ENCODE measurements around the gene GUCA1C.

GUCA1C gene

DNA sequence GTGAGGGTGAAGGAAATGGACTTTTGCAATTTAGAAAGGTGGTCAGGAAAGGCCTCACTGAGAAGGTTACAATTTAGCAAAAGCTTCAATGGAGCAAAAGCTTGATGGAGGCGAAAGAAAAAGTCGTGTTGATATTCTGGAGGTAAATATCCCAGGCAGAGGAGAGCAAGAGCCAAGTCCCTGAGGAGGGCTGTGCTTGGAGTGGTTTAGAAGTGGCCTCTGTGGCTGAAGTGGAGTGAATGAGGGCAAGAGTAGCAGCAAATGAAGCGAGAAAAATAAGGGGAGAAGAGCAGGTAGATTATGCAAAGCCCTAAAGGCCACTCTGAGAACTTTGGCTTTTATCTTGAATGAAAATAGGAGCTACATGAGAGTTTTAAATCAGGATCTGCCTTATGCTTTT, 54.1 kb downstream of the GUCA1C start:
- Histone ChIP-seq H3K27me3 (replicated peaks; ENCODE audit: insufficient read depth, low read length) (no peaks in the 10 kb centered on the region), H3K9ac (ENCODE audit: low read length) (no peak overlapping the region), H3K9me2 (replicated peaks; ENCODE audit: insufficient read depth, low read length) (no peaks in the 10 kb centered on the region), H4K20me1 (ENCODE audit: insufficient read depth, low read length) (no peaks in the 10 kb centered on the region), H3K79me2 (ENCODE audit: low read length) (no peaks in the 10 kb centered on the region), H3F3A (ENCODE audit: insufficient read depth, low read length) (no peaks in the 10 kb centered on the region), H3K4me2 (ENCODE audit: low read depth, low read length) (no peak overlapping the region), H3K27ac (ENCODE audit: low read length) (no peak overlapping the region), H3K4me3 (ENCODE audit: low read length) (no peak overlapping the region), H3K36me3 (replicated peaks; ENCODE audit: insufficient read depth, low read length) (no peaks in the 10 kb centered on the region), H2AFZ (ENCODE audit: low read length) (no peak overlapping the region), H3K9me3 (replicated peaks; ENCODE audit: insufficient read depth, low read length) (no peaks in the 10 kb centered on the region), H3K4me1 (ENCODE audit: low read length) (no peaks in the 10 kb centered on the region)
- DNase-seq = no peak
- TF ChIP-seq CTCF (IDR thresholded peaks at IDR 0.05; ENCODE audit: low read length) = no peak
- TF ChIP-seq EZH2 (optimal IDR thresholded peaks at IDR 0.05; ENCODE audit: low read depth, low read length) = no peak
- no peak for TF ChIP-seq EZH2phosphoT487 (IDR thresholded peaks at IDR 0.05; ENCODE audit: low read length)

DNA sequence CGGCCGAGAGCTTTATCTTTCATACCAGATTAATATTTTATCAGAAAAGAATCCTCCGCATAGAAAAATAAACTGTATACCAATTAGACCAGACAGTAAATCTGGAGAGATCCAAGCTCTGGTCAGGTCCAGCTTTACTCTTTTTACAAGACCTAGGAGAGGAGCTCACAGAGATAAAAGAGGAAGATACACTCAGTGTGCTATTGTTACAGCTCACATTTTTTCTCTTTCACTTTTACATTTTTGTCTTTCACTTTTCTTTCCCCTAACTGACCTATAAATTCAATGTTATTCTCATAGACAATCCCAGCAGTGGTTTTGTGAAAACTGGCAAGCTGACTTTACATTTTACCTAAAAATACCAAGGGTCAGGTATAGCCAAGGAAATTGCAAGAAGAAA, 55.8 kb downstream of the GUCA1C start:
- Histone ChIP-seq H4K20me1 (ENCODE audit: insufficient read depth, low read length) (no peaks in the 10 kb centered on the region), H3K4me1 (ENCODE audit: low read length) (no peaks in the 10 kb centered on the region), H3K9ac (ENCODE audit: low read length) (no peak overlapping the region), H3K27me3 (replicated peaks; ENCODE audit: insufficient read depth, low read length) (no peaks in the 10 kb centered on the region), H3K4me2 (ENCODE audit: low read depth, low read length) (peak overlapping the region; percentile 1; the same call in 1 of the 2 replicates), H3K9me2 (replicated peaks; ENCODE audit: insufficient read depth, low read length) (no peaks in the 10 kb centered on the region), H3K9me3 (replicated peaks; ENCODE audit: insufficient read depth, low read length) (no peaks in the 10 kb centered on the region), H3K27ac (ENCODE audit: low read length) (no peak overlapping the region), H3K79me2 (ENCODE audit: low read length) (no peaks in the 10 kb centered on the region), H3K4me3 (ENCODE audit: low read length) (no peak overlapping the region), H3F3A (ENCODE audit: insufficient read depth, low read length) (no peaks in the 10 kb centered on the region), H2AFZ (ENCODE audit: low read length) (no peak overlapping the region), H3K36me3 (replicated peaks; ENCODE audit: insufficient read depth, low read length) (no peaks in the 10 kb centered on the region)
- peak; percentile 59 for DNase-seq
- TF ChIP-seq EZH2phosphoT487 (IDR thresholded peaks at IDR 0.05; ENCODE audit: low read length) (no peak), CTCF (IDR thresholded peaks at IDR 0.05; ENCODE audit: low read length) (no peak), EZH2 (optimal IDR thresholded peaks at IDR 0.05; ENCODE audit: low read depth, low read length) (no peak)

- Histone ChIP-seq H3K4me3 (ENCODE audit: low read length) (no peak overlapping the region), H3K79me2 (ENCODE audit: low read length) (no peaks in the 10 kb centered on the region), H3K4me1 (ENCODE audit: low read length) (no peaks in the 10 kb centered on the region), H3K9ac (ENCODE audit: low read length) (no peak overlapping the region), H3K9me3 (replicated peaks; ENCODE audit: insufficient read depth, low read length) (no peaks in the 10 kb centered on the region), H3K36me3 (replicated peaks; ENCODE audit: insufficient read depth, low read length) (no peaks in the 10 kb centered on the region), H4K20me1 (ENCODE audit: insufficient read depth, low read length) (no peaks in the 10 kb centered on the region), H3K27me3 (replicated peaks; ENCODE audit: insufficient read depth, low read length) (no peaks in the 10 kb centered on the region), H2AFZ (ENCODE audit: low read length) (no peak overlapping the region), H3F3A (ENCODE audit: insufficient read depth, low read length) (no peaks in the 10 kb centered on the region), H3K9me2 (replicated peaks; ENCODE audit: insufficient read depth, low read length) (no peaks in the 10 kb centered on the region), H3K27ac (ENCODE audit: low read length) (no peak overlapping the region), H3K4me2 (ENCODE audit: low read depth, low read length) (no peak overlapping the region)
- DNase-seq = no peak
- no peak for TF ChIP-seq CTCF (IDR thresholded peaks at IDR 0.05; ENCODE audit: low read length)
- TF ChIP-seq EZH2phosphoT487 (IDR thresholded peaks at IDR 0.05; ENCODE audit: low read length) = no peak
- no peak for TF ChIP-seq EZH2 (optimal IDR thresholded peaks at IDR 0.05; ENCODE audit: low read depth, low read length)
Observed at GRCh38 chr3:108894981-108895380, 58.7 kb downstream of the GUCA1C start.
